Subcutaneous abdominal adipose tissue (tissue), 5 donors: ENCODE measurements around the gene NUP160.
"Not testable (repeated sequence)": the region's sequence is repeated elsewhere in the genome, so short reads cannot be mapped to it uniquely, and the experiment has no call there.

Experiments
- H3K27ac ChIP-seq: one replicate; pipeline ENCODE4 v1.7.0; 2013; ENCODE audit warnings: low read depth, mild to moderate bottlenecking, inconsistent platforms, low read length, moderate library complexity
- H3K27me3 ChIP-seq, 5 donors: one replicate each; pipeline ENCODE4 v1.7.0; 2013; ENCODE audit warnings: low read length in 5 of 5, inconsistent platforms in 1 of 5; ENCODE audit not compliant: control insufficient read depth in 5 of 5, insufficient read depth in 4 of 5
- H3K36me3 ChIP-seq, 5 donors: one replicate each; pipeline ENCODE4 v1.7.0; 2013; ENCODE audit warnings: low read length in 5 of 5; ENCODE audit not compliant: control insufficient read depth in 5 of 5, insufficient read depth in 5 of 5
- H3K4me1 ChIP-seq, 5 donors: one replicate each; pipeline ENCODE4 v1.7.0; 2013; ENCODE audit warnings: low read length in 5 of 5, mild to moderate bottlenecking in 3 of 5, moderate library complexity in 1 of 5; ENCODE audit not compliant: control insufficient read depth in 5 of 5, insufficient read depth in 5 of 5
- H3K4me3 ChIP-seq, 5 donors: one replicate each; pipeline ENCODE4 v1.7.0; 2013; ENCODE audit warnings: low read length in 5 of 5, low read depth in 1 of 5
- H3K9ac ChIP-seq, 5 donors: one replicate each; pipeline ENCODE4 v1.7.0; 2013; ENCODE audit warnings: low read length in 5 of 5, mild to moderate bottlenecking in 4 of 5, moderate library complexity in 3 of 5
- H3K9me3 ChIP-seq, 5 donors: one replicate each; pipeline ENCODE4 v1.7.0; 2013; ENCODE audit warnings: low read length in 5 of 5; ENCODE audit not compliant: control insufficient read depth in 5 of 5
- donor health status: healthy.
- donor health status: healthy.
- donor health status: healthy.
- donor health status: healthy.
- donor health status: healthy.

Gene NUP160

GRCh38 chr11:47773882-47774281 is 74.3 kb downstream of the NUP160 start:
- Histone ChIP-seq H3K9ac (no peak overlapping the region), H3K4me1 (no peaks in the 10 kb centered on the region), H3K4me3 (no peak overlapping the region), H3K36me3 (peaks cover 10 to 30% (median 20%) of the 10 kb centered on the region in 5 donors), H3K27me3 (no peaks in the 10 kb centered on the region), H3K9me3 (no peaks in the 10 kb centered on the region), H3K27ac (no peak overlapping the region)

GRCh38 chr11:47769556-47769955 is 78.6 kb downstream of the NUP160 start:
- H3K27me3 ChIP-seq, H3K27ac ChIP-seq, H3K9me3 ChIP-seq, H3K9ac ChIP-seq, H3K4me3 ChIP-seq, H3K36me3 ChIP-seq: not testable (repeated sequence)
- peaks cover 4 to 36% (median 25%) of the 10 kb centered on the region in 5 donors for H3K4me1 ChIP-seq

- no peaks in the 10 kb centered on the region for H3K9me3 ChIP-seq
- no peaks in the 10 kb centered on the region for H3K27me3 ChIP-seq
- H3K4me3 ChIP-seq, result peak overlapping the region; percentile 64 to 82 (median 71)
- H3K36me3 ChIP-seq, result peaks cover under 1 to 15% (median 11%) of the 10 kb centered on the region in 5 donors
- H3K9ac ChIP-seq, result peak overlapping the region; percentile 58 to 95 (median 84)
- H3K4me1 ChIP-seq, result peaks cover 4 to 36% (median 25%) of the 10 kb centered on the region in 5 donors
- peak overlapping the region; percentile 97 for H3K27ac ChIP-seq
Measured at GRCh38 chr11:47768101-47768612, 80.0 kb downstream of the NUP160 start.

- peaks cover 8 to 28% (median 20%) of the 10 kb centered on the region in 5 donors for H3K36me3 ChIP-seq
Measured at GRCh38 chr11:47766509-47767227, 81.5 kb downstream of the NUP160 start.

GRCh38 chr11:47765086-47765485 is 83.1 kb downstream of the NUP160 start:
- Histone ChIP-seq H3K9me3 (no peaks in the 10 kb centered on the region), H3K36me3 (peaks cover 8 to 44% (median 32%) of the 10 kb centered on the region in 5 donors), H3K4me3 (no peak overlapping the region), H3K27ac (peak overlapping the region; percentile 11), H3K9ac (peak overlapping the region in 1 of 5 donors; percentile 58), H3K27me3 (no peaks in the 10 kb centered on the region), H3K4me1 (peaks cover 4 to 36% (median 25%) of the 10 kb centered on the region in 5 donors)

More at GRCh38 chr11:47766509-47767227, 81.5 kb downstream of the NUP160 start:
- Histone ChIP-seq H3K4me1 (peaks cover 4 to 36% (median 25%) of the 10 kb centered on the region in 5 donors), H3K27me3 (no peaks in the 10 kb centered on the region), H3K27ac (peak overlapping the region; percentile 98), H3K9ac (peak overlapping the region; percentile 66 to 98 (median 97)), H3K4me3 (peak overlapping the region; percentile 64 to 94 (median 84)), H3K9me3 (no peaks in the 10 kb centered on the region)

- not testable (repeated sequence) for H3K27ac ChIP-seq, H3K4me3 ChIP-seq, H3K9me3 ChIP-seq, H3K27me3 ChIP-seq, H3K9ac ChIP-seq, H3K4me1 ChIP-seq
- peaks cover 6 to 73% (median 56%) of the 10 kb centered on the region in 5 donors for H3K36me3 ChIP-seq
Measured at GRCh38 chr11:47759291-47759690, 88.9 kb downstream of the NUP160 start.

GRCh38 chr11:47756208-47756607 is 91.9 kb downstream of the NUP160 start:
- Histone ChIP-seq H3K4me1 (no peaks in the 10 kb centered on the region), H3K36me3 (peaks cover 4 to 76% (median 64%) of the 10 kb centered on the region in 5 donors), H3K4me3 (no peak overlapping the region), H3K9me3 (no peaks in the 10 kb centered on the region), H3K27me3 (no peaks in the 10 kb centered on the region), H3K9ac (no peak overlapping the region), H3K27ac (no peak overlapping the region)

GRCh38 chr11:47750725-47751124 is 97.4 kb downstream of the NUP160 start:
- no peaks in the 10 kb centered on the region for H3K4me1 ChIP-seq
- H3K27me3 ChIP-seq, result no peaks in the 10 kb centered on the region
- H3K27ac ChIP-seq, result no peak overlapping the region
- H3K9me3 ChIP-seq, result no peaks in the 10 kb centered on the region
- H3K4me3 ChIP-seq, result no peak overlapping the region
- H3K9ac ChIP-seq, result no peak overlapping the region
- H3K36me3 ChIP-seq, result peaks cover 19 to 85% (median 67%) of the 10 kb centered on the region in 5 donors

GRCh38 chr11:47742494-47742893 is 105.7 kb downstream of the NUP160 start:
- not testable (repeated sequence) for H3K4me1 ChIP-seq, H3K9me3 ChIP-seq, H3K4me3 ChIP-seq, H3K9ac ChIP-seq, H3K27me3 ChIP-seq, H3K27ac ChIP-seq
- H3K36me3 ChIP-seq, result peaks cover 33 to 94% (median 76%) of the 10 kb centered on the region in 5 donors

- not testable (repeated sequence) for H3K9me3 ChIP-seq, H3K27me3 ChIP-seq, H3K4me3 ChIP-seq, H3K4me1 ChIP-seq, H3K27ac ChIP-seq, H3K9ac ChIP-seq
- H3K36me3 ChIP-seq, result peaks cover 22 to 84% (median 66%) of the 10 kb centered on the region in 5 donors
Measured at GRCh38 chr11:47737817-47738216, 110.3 kb downstream of the NUP160 start.
